ENCODE measurements around the gene AGBL3. TPM values are rescaled to one million over a fixed set of nuclear protein-coding genes. Genes with fewer than 3 reads are reported as not detected.

AGBL3 gene
- total RNA-seq, 1 donor from 2014 or later = 3.4 TPM

GRCh38 chr7:135151533-135151932, 165.2 kb downstream of the AGBL3 start:
- H3K4me1 Mint-ChIP-seq = peaks cover 53% of the 10 kb centered on the region
- peak overlapping the region; percentile 91 for H3K4me3 Mint-ChIP-seq
- intact Hi-C loops (cut with micrococcal nuclease) = no loop called here
- no peaks in the 10 kb centered on the region for H3K27me3 Mint-ChIP-seq
- H3K9me3 Mint-ChIP-seq = peaks cover 30% of the 10 kb centered on the region
- H3K36me3 Mint-ChIP-seq (ENCODE audit: low read depth) = peaks cover 57% of the 10 kb centered on the region
- peak overlapping the region; percentile 28 for H3K27ac Mint-ChIP-seq
- no peak for DNase-seq

GRCh38 chr7:135152442-135152841, 166.1 kb downstream of the AGBL3 start:
- intact Hi-C loops (cut with micrococcal nuclease) = no loop called here
- peaks cover 46% of the 10 kb centered on the region for H3K4me1 Mint-ChIP-seq

GRCh38 chr7:135154734-135155133, 168.4 kb downstream of the AGBL3 start:
- Mint-ChIP-seq H3K36me3 (ENCODE audit: low read depth) (peaks cover 81% of the 10 kb centered on the region), H3K4me1 (peaks cover 41% of the 10 kb centered on the region), H3K27ac (no peak overlapping the region), H3K27me3 (no peaks in the 10 kb centered on the region), H3K9me3 (peaks cover 47% of the 10 kb centered on the region), H3K4me3 (no peak overlapping the region)
- no peak for DNase-seq
- intact Hi-C loops (cut with micrococcal nuclease) = no loop called here

More at GRCh38 chr7:135152442-135152841, 166.1 kb downstream of the AGBL3 start:
- Mint-ChIP-seq H3K27me3 (no peaks in the 10 kb centered on the region), H3K4me3 (no peak overlapping the region), H3K36me3 (ENCODE audit: low read depth) (peaks cover 66% of the 10 kb centered on the region), H3K27ac (no peak overlapping the region), H3K9me3 (peaks cover 38% of the 10 kb centered on the region)
- DNase-seq = no peak

GRCh38 chr7:135156290-135156689, 170.0 kb downstream of the AGBL3 start:
- intact Hi-C loops (cut with micrococcal nuclease) = no loop called here
- H3K4me1 Mint-ChIP-seq = peaks cover 43% of the 10 kb centered on the region

GRCh38 chr7:135158141-135158655, 171.9 kb downstream of the AGBL3 start:
- DNase-seq = no peak
- Mint-ChIP-seq H3K4me1 (peaks cover 40% of the 10 kb centered on the region), H3K9me3 (peaks cover 60% of the 10 kb centered on the region), H3K4me3 (no peak overlapping the region), H3K27me3 (no peaks in the 10 kb centered on the region), H3K27ac (no peak overlapping the region), H3K36me3 (ENCODE audit: low read depth) (peaks cover 92% of the 10 kb centered on the region)
- intact Hi-C loops (cut with micrococcal nuclease) = no loop called here

More at GRCh38 chr7:135156290-135156689, 170.0 kb downstream of the AGBL3 start:
- Mint-ChIP-seq H3K9me3 (peaks cover 52% of the 10 kb centered on the region), H3K36me3 (ENCODE audit: low read depth) (peaks cover 89% of the 10 kb centered on the region), H3K27me3 (no peaks in the 10 kb centered on the region), H3K4me3 (no peak overlapping the region), H3K27ac (no peak overlapping the region)
- DNase-seq = no peak

DNA sequence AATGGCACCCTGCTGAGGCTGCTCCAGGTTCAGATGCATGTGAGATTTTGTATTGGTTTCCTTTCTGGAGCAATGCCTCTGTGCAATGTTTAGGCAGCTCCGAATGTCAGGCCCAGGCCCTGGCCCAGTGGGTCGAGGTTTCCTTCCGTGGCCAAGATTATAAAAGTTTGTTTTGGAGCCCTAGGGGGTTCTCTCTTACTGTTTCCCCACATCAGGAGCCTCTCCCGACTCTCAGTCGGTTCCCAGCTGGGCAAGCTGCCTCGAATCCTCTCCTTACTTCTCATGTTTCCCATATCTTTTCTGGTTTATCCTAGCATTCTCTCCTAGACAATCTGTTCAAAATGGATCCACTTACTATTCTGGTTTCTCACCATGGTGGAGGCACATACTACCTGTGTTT, 172.6 kb downstream of the AGBL3 start:
- Mint-ChIP-seq H3K27me3 (no peaks in the 10 kb centered on the region), H3K4me3 (peak overlapping the region; percentile 18), H3K27ac (peak overlapping the region; percentile 31), H3K9me3 (peaks cover 56% of the 10 kb centered on the region), H3K36me3 (ENCODE audit: low read depth) (peaks cover 87% of the 10 kb centered on the region), H3K4me1 (peaks cover 36% of the 10 kb centered on the region)
- intact Hi-C loops (cut with micrococcal nuclease) = no loop called here
- no peak for DNase-seq

DNA sequence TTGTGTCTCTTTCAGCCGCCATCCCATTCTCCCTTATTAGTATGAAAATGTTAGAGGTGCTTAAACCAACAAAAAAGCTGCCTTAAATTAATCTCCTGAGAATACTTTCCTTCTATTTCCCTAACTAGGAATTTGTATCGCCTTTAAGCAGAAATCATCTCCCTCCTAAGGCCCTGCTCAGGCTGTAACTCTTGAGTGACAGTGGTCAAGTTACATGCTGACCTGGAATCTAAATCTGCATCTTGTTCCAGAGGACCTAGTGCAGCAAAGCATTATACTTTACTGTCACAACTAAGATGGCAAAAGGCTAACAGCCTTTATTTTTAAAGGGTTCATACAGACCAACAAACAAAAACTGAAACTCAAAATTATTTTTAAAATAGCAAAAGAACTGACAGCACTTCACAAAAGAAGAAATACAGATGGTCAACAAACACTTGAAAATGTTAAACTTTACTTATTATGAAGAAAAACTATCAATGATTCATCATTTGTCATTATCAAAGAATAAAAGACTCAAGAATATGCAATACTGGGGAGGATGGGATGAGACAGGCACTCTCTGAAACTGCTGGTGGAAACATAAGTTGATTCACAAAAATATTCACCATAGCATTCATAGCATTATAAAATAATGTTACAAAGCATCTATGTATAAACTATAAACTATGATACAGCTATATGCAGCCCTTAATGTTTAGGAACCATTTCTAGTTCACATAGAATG, 173.2 kb downstream of the AGBL3 start:
- Mint-ChIP-seq H3K27ac (peak overlapping the region; percentile 82), H3K27me3 (no peaks in the 10 kb centered on the region), H3K9me3 (peaks cover 50% of the 10 kb centered on the region), H3K4me1 (peaks cover 31% of the 10 kb centered on the region), H3K36me3 (ENCODE audit: low read depth) (peaks cover 87% of the 10 kb centered on the region), H3K4me3 (peak overlapping the region; percentile 20)
- no peak for DNase-seq
- intact Hi-C loops (cut with micrococcal nuclease) = loop anchor here (1.0 kb wide), 2 partner anchors 10 to 11 kb away; partner anchors contain the start of gene TMEM140

DNA sequence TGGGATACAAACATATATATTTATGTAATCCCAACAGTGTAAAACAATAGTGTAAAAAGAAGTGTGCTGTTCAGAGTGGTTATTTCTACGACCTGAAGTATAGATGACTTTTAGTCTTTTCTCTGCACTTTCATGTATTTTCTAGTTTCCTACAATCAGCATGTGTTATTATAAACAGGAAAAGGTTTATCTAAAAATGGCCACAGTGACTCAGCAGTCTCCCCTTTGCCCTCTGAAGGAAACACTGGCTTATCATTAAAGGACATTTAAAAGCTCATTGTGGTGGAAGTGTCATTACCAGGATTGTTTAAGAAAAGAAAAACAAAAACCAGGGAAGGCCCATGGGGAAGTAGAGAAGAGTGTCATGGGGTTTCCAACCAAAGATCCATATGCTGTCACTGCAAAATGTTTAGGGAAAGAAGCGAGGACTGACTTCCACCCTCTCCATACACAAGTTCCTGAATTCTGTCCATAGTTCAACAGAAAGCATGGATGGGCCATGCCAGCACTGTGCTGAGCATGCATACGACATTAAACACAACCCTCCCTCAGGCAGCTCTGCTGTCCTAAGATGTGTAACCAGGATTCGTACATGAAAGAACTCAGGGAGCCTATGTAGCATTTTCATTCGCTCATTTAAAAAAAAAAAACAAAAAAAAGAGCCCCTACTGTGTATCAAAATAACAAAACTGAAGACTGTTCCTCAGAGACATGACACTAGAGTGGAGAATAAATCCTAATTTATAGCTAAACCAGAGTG, 174.0 kb downstream of the AGBL3 start:
- peaks cover 83% of the 10 kb centered on the region for H3K36me3 Mint-ChIP-seq (ENCODE audit: low read depth)
- H3K27me3 Mint-ChIP-seq = no peaks in the 10 kb centered on the region
- intact Hi-C loops (cut with micrococcal nuclease) = loop anchor here (1.0 kb wide), 2 partner anchors 9 to 12 kb away; partner anchors contain the start of gene TMEM140
- DNase-seq = no peak
- peak overlapping the region; percentile 46 for H3K4me3 Mint-ChIP-seq
- peaks cover 30% of the 10 kb centered on the region for H3K4me1 Mint-ChIP-seq
- peaks cover 43% of the 10 kb centered on the region for H3K9me3 Mint-ChIP-seq
- peak overlapping the region; percentile 82 for H3K27ac Mint-ChIP-seq

GRCh38 chr7:135160858-135161653, 174.7 kb downstream of the AGBL3 start:
- intact Hi-C loops (cut with micrococcal nuclease) = loop anchor here (1.0 kb wide), 2 partner anchors 8 to 13 kb away; partner anchors contain the start of gene TMEM140

DNA sequence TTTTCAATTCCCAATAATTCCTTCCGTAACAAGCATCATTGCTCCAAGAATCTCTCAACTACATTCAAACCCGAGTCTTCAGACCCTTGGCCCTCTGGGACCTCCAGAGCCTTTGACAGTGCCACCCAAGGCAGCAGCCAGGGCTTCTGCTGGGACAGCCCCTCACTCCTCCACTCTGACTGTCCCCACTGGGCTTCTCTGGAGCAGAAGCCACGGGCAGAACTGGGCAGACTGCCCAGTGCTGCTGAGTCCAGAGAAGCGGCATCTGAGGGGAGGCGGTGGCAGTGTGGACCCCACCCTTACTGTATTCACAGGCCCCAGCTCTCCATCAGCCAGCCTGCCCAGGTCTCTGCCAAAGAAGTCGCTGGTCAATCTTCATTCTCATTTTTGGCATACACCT, 175.4 kb downstream of the AGBL3 start:
- Mint-ChIP-seq H3K36me3 (ENCODE audit: low read depth) (peaks cover 79% of the 10 kb centered on the region), H3K27ac (peak overlapping the region; percentile 16), H3K27me3 (no peaks in the 10 kb centered on the region), H3K4me3 (no peak overlapping the region), H3K9me3 (peaks cover 34% of the 10 kb centered on the region), H3K4me1 (peaks cover 30% of the 10 kb centered on the region)
- intact Hi-C loops (cut with micrococcal nuclease) = no loop called here
- no peak for DNase-seq

More at GRCh38 chr7:135160858-135161653, 174.7 kb downstream of the AGBL3 start:
- Mint-ChIP-seq H3K4me1 (peaks cover 29% of the 10 kb centered on the region), H3K27me3 (no peaks in the 10 kb centered on the region), H3K27ac (peak overlapping the region; percentile 82), H3K9me3 (peaks cover 39% of the 10 kb centered on the region), H3K36me3 (ENCODE audit: low read depth) (peaks cover 81% of the 10 kb centered on the region), H3K4me3 (no peak overlapping the region)
- DNase-seq = no peak

DNA sequence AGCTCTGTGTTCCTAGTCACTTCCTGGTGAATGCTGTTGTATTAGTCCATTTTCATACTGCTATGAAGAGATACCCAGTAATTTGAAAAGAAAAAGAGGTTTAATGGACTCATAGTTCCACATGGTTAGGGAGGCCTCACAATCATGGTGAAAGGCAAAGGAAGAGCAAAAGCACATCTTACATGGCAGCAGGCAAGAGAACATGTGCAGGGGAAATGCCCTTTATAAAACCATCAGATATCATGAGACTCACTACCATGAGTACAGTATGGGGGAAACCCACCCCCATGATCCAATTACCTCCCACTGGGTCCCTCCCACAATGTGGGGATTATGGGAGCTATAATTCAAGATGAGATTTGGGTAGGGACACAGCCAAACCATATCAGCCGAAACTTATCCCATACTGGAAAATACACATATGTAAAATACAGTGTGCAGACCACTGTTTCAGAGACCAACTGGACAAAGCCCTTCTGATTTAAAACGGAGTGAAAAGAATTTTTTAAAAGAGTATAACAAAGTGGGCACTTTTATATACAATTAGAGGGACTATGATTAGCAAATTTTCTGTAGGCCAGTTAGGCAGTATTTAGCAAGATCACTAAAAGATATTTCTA, 176.2 kb downstream of the AGBL3 start:
- Mint-ChIP-seq H3K27me3 (no peaks in the 10 kb centered on the region), H3K36me3 (ENCODE audit: low read depth) (peaks cover 78% of the 10 kb centered on the region), H3K9me3 (peaks cover 27% of the 10 kb centered on the region), H3K4me1 (peaks cover 38% of the 10 kb centered on the region), H3K27ac (no peak overlapping the region), H3K4me3 (no peak overlapping the region)
- no peak for DNase-seq
- intact Hi-C loops (cut with micrococcal nuclease) = no loop called here

- H3K27me3 Mint-ChIP-seq = no peaks in the 10 kb centered on the region
- intact Hi-C loops (cut with micrococcal nuclease) = no loop called here
- no peak overlapping the region for H3K27ac Mint-ChIP-seq
- no peak for DNase-seq
- no peak overlapping the region for H3K4me3 Mint-ChIP-seq
- H3K4me1 Mint-ChIP-seq = peaks cover 48% of the 10 kb centered on the region
- H3K9me3 Mint-ChIP-seq = peaks cover 18% of the 10 kb centered on the region
- peaks cover 81% of the 10 kb centered on the region for H3K36me3 Mint-ChIP-seq (ENCODE audit: low read depth)
These were observed 178.2 kb downstream of the AGBL3 start for GRCh38 chr7:135164357-135165061.

All from activated CD4-positive, alpha-beta T cell treated with anti-CD3 and anti-CD28 coated beads, Interleukin-2, amount 10 ng/mL, durations not matched to agents 24 days and 14 days (primary cell).